HG03045 (cell line): ENCODE measurements around the gene ZNF532.
"Not testable (repeated sequence)": the region's sequence is repeated elsewhere in the genome, so short reads cannot be mapped to it uniquely, and the experiment has no call there.

Experiments used
- ATAC-seq: cut with Tn5 transposase; IDR thresholded peaks from one replicate; pipeline ENCODE4 v1.9.1; 2021; ENCODE audit warnings: mild to moderate bottlenecking, moderate library complexity; ENCODE audit not compliant: unreplicated experiment

ZNF532 gene

DNA sequence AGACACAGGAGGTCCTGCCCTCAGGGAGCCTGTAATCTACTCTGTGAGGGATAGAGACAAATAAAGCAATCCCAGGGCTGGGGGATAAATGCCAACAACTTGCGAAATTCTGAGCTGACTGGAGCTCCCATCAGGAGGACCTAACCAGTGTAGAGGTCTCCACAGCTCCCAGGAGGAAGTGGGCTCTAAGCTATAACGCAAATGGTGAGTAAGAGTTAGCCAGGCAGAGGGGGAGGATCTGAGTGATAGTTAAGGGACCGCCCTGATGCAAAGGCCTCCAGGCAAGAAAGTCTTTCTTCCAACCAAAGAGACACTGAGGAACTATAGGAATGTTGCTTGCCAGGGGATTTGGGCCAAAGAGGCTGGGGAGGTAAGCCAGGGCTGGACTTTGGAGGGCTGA lies 16.0 kb upstream of the ZNF532 start:
- no peak for ATAC-seq

GRCh38 chr18:58850786-58851469 lies 13.7 kb upstream of the ZNF532 start:
- no peak for ATAC-seq

DNA sequence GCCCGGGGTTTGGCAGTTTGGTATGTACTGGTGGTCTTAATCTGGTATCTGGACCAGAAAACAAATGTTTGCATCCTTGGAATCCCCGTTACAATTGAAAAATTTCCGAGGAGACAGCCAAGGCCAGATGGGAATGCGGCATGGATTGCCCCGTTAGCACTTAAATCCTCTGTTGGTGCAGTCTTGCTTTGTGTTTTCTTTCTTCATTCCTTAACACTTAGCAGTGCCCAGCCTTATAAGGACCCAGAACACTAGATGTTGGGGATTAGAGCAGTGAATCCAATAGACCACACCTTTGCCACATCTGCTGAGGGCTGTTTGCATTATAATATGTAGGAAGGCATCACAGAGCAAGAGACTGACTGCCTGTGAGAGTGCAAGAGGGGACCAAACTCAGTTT lies 12.8 kb upstream of the ZNF532 start:
- no peak for ATAC-seq

GRCh38 chr18:58852629-58853028 lies 12.0 kb upstream of the ZNF532 start:
- no peak for ATAC-seq

DNA sequence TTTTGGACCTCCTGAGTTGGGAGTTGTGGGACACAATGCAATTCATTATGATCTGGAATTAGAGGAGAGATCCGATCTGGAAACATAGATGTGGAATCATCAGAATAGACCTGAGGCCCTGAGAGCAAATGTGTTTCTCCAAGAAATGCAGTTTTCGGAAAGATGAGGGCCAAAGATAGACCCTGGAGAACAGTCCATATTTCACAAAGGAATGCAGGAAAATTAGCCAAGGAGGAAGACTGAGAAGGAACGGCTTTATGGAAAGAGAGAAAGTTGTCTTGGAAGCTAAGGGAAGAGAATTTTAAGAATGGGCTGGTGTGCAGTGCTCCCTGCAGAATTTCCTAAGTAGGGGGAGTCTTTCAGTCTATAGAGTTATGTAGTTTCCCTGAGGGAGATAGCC lies 11.1 kb upstream of the ZNF532 start:
- ATAC-seq, result no peak

GRCh38 chr18:58855521-58855920 lies 9.2 kb upstream of the ZNF532 start:
- not testable (repeated sequence) for ATAC-seq

GRCh38 chr18:58856881-58857280 lies 7.8 kb upstream of the ZNF532 start:
- no peak for ATAC-seq

- no peak for ATAC-seq
These were observed 5.8 kb upstream of the ZNF532 start for GRCh38 chr18:58858591-58859468.

- ATAC-seq, result no peak
These were observed 4.8 kb upstream of the ZNF532 start for GRCh38 chr18:58859907-58860306.

GRCh38 chr18:58860747-58861231 lies 3.9 kb upstream of the ZNF532 start:
- no peak for ATAC-seq

- ATAC-seq, result no peak
These were observed 3.3 kb upstream of the ZNF532 start for GRCh38 chr18:58861353-58861752.

DNA sequence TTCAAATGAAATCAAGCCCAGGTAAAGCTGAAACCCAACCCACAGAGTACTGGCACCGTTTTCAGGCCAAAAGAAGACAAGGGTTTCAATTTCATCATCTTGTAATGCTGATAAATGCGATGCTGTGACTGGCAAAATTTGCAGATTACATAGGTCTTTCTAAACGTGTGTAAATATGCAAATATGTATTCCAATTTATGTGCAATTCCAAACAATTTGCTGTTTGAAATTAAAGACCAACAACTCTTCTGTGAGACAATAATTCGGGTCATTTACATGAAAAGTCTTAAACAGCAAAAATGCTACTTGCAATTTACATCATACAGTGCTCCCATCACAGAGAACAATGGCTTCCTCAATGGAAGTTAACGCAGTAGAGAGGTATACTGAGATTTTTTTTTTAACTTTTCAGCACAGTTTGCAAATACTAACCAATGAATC lies 2.8 kb upstream of the ZNF532 start:
- ATAC-seq, result no peak

DNA sequence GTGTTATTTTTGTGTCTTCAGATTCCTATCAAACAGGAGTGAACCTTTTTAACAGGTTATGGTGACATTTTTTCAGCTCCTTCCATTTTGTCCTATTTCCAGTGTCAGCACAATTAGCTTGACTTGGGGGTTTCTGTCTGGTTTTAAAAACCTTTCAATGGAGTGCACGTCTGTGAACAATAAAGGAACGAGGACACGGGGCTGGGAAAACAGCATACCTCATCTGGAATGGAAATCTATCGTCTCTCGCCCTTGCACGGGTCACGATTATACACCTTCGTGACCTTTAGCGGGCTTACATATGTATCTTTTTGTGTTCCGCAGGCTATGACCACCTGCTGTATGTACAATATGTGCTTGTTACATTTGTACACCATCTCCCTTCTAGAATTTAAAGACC lies 2.3 kb upstream of the ZNF532 start:
- no peak for ATAC-seq

DNA sequence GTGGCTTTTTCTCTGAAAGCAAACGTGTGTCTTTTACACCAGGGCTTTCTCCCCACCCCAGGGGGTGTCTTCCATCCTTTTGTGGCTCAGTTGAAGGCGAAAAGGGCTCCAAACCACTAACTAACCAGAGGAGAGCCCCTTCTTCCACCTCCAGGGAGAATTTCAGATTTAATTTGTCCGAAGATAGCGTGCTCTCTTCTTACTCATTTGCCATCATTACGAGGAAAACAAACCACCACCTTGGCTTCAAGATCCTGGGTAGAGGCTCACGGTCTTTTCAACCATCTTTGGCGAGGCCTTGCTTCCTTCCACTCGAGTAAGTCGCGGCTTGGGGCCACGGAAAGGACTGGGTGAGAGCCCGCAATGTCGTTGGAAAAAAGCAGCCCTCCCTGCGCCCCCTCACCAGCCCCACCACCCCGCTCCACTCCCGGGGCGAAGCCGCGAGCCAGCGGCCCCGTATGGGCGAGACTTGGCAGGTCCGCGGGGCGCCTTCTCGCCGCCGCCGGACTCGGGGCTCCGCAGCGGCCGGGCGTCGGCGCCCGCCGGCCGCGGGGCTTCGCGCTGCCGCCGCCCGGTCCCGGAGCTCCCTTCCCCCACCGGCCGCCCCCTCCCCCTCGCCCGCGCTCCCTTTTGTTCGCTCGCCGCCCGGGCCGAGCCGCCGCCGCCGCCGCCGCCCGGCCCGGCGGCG lies 1.7 kb upstream of the ZNF532 start:
- ATAC-seq, result peak; percentile 33

- ATAC-seq, result peak; percentile 49
These were observed 1.0 kb upstream of the ZNF532 start for GRCh38 chr18:58863539-58864145.

DNA sequence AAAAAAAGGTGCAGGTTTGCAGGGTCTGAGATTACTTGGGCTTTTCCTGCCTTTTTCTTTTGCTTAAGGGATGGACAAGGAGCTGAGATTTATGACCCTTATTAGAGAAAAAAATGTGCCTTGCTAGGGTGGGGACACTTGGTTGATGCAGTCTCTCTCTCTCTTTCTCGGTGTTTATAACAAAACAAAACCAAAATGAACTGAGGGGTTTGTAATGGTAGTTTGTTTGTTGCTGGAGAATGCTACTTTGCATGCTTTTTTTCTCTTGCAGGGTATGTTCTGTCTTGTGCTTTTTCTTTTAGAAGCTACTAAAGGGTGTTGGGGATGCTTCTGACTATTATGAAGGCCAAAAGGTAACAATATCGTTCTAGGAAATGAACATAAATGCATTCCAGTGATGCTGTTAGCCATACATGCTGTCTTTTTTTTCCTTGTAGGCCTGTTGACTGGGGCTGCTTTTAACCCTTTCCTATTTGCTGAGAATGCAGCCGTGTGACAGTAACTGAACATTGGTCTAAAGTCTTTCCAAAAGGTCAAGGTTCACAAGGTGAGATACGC lies 435 bp downstream of the ZNF532 start:
- ATAC-seq, result no peak

DNA sequence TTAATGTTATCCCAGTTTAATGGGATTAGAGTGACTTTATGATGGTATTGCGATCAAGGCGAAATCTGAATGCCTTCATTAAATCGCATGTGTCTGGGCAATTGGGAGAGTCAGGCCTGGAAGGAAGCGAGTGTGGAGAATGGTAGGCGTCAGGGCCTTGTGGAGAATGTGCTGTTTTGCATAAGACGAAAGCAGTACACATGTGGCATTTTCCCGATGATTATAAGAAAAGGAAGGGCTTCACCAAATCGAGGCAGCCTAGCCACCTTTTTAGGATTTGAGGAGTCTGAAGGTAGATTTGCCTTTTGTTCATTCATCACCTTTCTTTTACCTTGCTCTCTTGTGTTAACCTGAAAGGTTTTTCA lies 1.0 kb downstream of the ZNF532 start:
- ATAC-seq, result no peak

GRCh38 chr18:58866066-58866772 lies 1.5 kb downstream of the ZNF532 start:
- ATAC-seq, result no peak

DNA sequence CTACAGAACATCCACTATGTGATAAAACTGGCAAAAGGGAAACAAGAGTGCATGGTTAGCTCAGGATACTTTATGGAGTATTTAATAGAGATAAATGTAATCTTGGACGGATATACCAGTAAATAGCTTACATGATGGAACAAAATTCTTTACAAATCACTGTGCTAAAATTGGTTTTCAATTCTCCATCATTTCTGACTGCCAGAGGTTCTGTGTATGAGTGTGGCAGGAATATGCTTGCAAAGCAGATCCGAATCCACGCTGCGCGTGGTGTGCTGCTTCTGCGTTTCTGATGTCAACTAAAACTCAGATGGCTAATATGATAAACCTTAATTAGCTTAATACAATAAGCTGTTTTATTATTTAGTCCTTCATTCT lies 2.1 kb downstream of the ZNF532 start:
- no peak for ATAC-seq

DNA sequence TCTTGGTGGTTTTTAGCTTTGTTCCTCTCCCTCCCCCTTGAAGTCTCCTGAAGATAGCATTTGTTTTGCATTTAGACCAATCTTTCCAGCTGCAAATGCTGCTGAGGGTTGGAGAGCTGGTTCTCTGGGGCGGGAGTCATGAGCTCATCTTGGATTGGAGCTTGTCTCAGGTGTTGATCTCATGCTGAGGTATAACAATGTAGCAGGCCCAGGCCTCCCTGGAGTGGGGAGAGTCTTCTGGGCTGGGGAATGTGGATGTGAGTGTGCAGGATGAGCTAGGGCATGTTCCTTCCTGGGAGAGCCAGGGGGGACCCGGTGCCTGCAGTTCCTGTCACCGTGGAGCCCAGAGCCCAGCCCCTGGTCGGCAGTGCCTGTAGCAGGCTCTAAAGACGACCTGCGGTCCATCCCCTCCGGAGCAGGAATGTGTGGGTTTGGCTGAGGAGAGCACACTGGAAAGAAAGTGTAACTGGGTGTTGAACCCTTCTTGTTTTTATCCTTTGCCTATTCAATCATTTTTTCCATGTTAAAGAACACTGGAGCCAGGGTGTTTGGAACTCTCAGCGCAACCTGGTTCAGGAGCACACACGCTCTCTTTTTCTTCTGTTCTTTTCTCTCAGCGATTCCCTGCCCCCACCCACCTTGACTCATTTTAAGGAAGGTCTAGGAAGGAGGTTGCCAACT lies 2.7 kb downstream of the ZNF532 start:
- no peak for ATAC-seq
